Measurements from ENCODE around the gene ZNF564. TPM values are rescaled to one million over a fixed set of nuclear protein-coding genes. Genes with fewer than 3 reads are reported as not detected.

Gene ZNF564
- polyA plus RNA-seq, 1 experiment: 4.6 TPM

GRCh38 chr19:12481781-12482508 lies 69.3 kb downstream of the ZNF564 start:
- ChIA-PET POLR2A (no interaction called here), CTCF (interaction anchor here (0.6 kb wide), 1 partner anchor 11 kb away, joined by 4 read pairs; no protein-coding TSS in a partner anchor)
- Histone ChIP-seq H3K27ac (ENCODE audit: low read depth, low read length) (no peak overlapping the region), H3K4me3 (ENCODE audit: low read depth, low read length) (no peak overlapping the region), H3K9me3 (ENCODE audit: control insufficient read depth, insufficient read depth, low read length) (peaks cover 15% of the 10 kb centered on the region; the same call in 1 of the 2 replicates), H3K27me3 (ENCODE audit: control insufficient read depth, insufficient read depth, low read length) (no peaks in the 10 kb centered on the region)
- no peak for DNase-seq (ENCODE audit: low read depth, low spot score)
- no peak for TF ChIP-seq CTCF (IDR thresholded peaks at IDR 0.05; ENCODE audit: low read depth, low read length)

- DNase-seq (ENCODE audit: low read depth, low spot score): no peak
- no peak for TF ChIP-seq CTCF (IDR thresholded peaks at IDR 0.05; ENCODE audit: low read depth, low read length)
- Histone ChIP-seq H3K4me3 (ENCODE audit: low read depth, low read length) (no peak overlapping the region), H3K27ac (ENCODE audit: low read depth, low read length) (no peak overlapping the region), H3K9me3 (ENCODE audit: control insufficient read depth, insufficient read depth, low read length) (peaks cover 22% of the 10 kb centered on the region), H3K27me3 (ENCODE audit: control insufficient read depth, insufficient read depth, low read length) (no peaks in the 10 kb centered on the region)
- ChIA-PET CTCF (no interaction called here), POLR2A (no interaction called here)
Measured at GRCh38 chr19:12478234-12478941, 72.9 kb downstream of the ZNF564 start.

Small RNA genes within 50 kb of the gene (small RNA-seq; reads per million reads assigned to genes)
- gene MTCO1P27 (ENCODE audit: insufficient read length, low read depth) (not detected), gene PPIAP20 (ENCODE audit: insufficient read length, low read depth) (not detected)

Other genes with a start within 250 kb of the ZNF564 start
- gene ZNF563, start 217.8 kb downstream of the ZNF564 start, polyA plus RNA-seq (2011; rRNA removed): 1.8 and 2.3 TPM in 2 replicates
- gene ZNF442, start 185.8 kb downstream of the ZNF564 start, polyA plus RNA-seq (2011; rRNA removed): 1.2 and 1.4 TPM in 2 replicates
- 0.97 and 1.2 TPM in 2 replicates for gene ZNF799, start 150.2 kb downstream of the ZNF564 start, polyA plus RNA-seq (2011; rRNA removed)
- gene ZNF443, start 110.5 kb downstream of the ZNF564 start, polyA plus RNA-seq (2011; rRNA removed): 1.1 and 1.7 TPM in 2 replicates
- 1.4 and 1.7 TPM in 2 replicates for gene ZNF709, start 66.7 kb downstream of the ZNF564 start, polyA plus RNA-seq (2011; rRNA removed)
- gene ZNF490, start 59.3 kb upstream of the ZNF564 start, polyA plus RNA-seq (2011; rRNA removed): 3.7 and 4.3 TPM in 2 replicates
- gene ZNF791, start 59.4 kb upstream of the ZNF564 start, polyA plus RNA-seq (2011; rRNA removed): 13.1 and 15.8 TPM in 2 replicates
- gene MAN2B1, start 115.3 kb upstream of the ZNF564 start, polyA plus RNA-seq (2011; rRNA removed): 30.9 and 39.5 TPM in 2 replicates
- 5.3 and 6.5 TPM in 2 replicates for gene WDR83, start 115.3 kb upstream of the ZNF564 start, polyA plus RNA-seq (2011; rRNA removed)
- 53.4 and 59.1 TPM in 2 replicates for gene DHPS, start 130.4 kb upstream of the ZNF564 start, polyA plus RNA-seq (2011; rRNA removed)
- not detected in 2 replicates for gene GNG14, start 136.5 kb upstream of the ZNF564 start, polyA plus RNA-seq (2011; rRNA removed)
- 4.8 and 7.2 TPM in 2 replicates for gene FBXW9, start 145.1 kb upstream of the ZNF564 start, polyA plus RNA-seq (2011; rRNA removed)
- 47.3 and 58.8 TPM in 2 replicates for gene TNPO2, start 172.4 kb upstream of the ZNF564 start, polyA plus RNA-seq (2011; rRNA removed)
- 147 and 161 TPM in 2 replicates for gene TRIR, start 183.2 kb upstream of the ZNF564 start, polyA plus RNA-seq (2011; rRNA removed)
- gene GET3, start 186.0 kb upstream of the ZNF564 start, polyA plus RNA-seq (2011; rRNA removed): 114 and 129 TPM in 2 replicates
- not detected in 2 replicates for gene BEST2, start 200.3 kb upstream of the ZNF564 start, polyA plus RNA-seq (2011; rRNA removed)
- 5.5 and 6.4 TPM in 2 replicates for gene HOOK2, start 224.1 kb upstream of the ZNF564 start, polyA plus RNA-seq (2011; rRNA removed)
- gene JUNB, start 240.0 kb upstream of the ZNF564 start, polyA plus RNA-seq (2011; rRNA removed): 24.1 and 44.3 TPM in 2 replicates